Chondrocyte (in vitro differentiated cells): ENCODE results near the gene PNP. TPM values are rescaled to one million over a fixed set of nuclear protein-coding genes. Genes with fewer than 3 reads are reported as not detected.

ENCODE experiments used
- DNase-seq: peaks from one replicate; pipeline ENCODE4 v3.0.0; 2021; ENCODE audit warnings: mixed read lengths, low spot score
- H3K27ac Mint-ChIP-seq: one replicate; pipeline ENCODE4 v1.8.0; 2021; ENCODE audit warnings: mild to moderate bottlenecking, moderate library complexity, mixed read lengths; ENCODE audit not compliant: unreplicated experiment
- H3K27me3 Mint-ChIP-seq: 2 replicates; pipeline ENCODE4 v1.8.0; 2021; ENCODE audit warnings: low read depth, mixed read lengths
- H3K36me3 Mint-ChIP-seq: 2 replicates; pipeline ENCODE4 v1.8.0; 2021; ENCODE audit warnings: low read depth, mixed read lengths
- H3K4me1 Mint-ChIP-seq: 2 replicates; pipeline ENCODE4 v1.8.0; 2021; ENCODE audit warnings: low read depth, mild to moderate bottlenecking, mixed read lengths
- H3K4me3 Mint-ChIP-seq: one replicate; pipeline ENCODE4 v1.8.0; 2021; ENCODE audit warnings: mild to moderate bottlenecking, moderate library complexity, mixed read lengths; ENCODE audit not compliant: unreplicated experiment
- H3K9me3 Mint-ChIP-seq: 2 replicates; pipeline ENCODE4 v1.8.0; 2021; ENCODE audit warnings: low read depth, mixed read lengths
- total RNA-seq: library from RNA; stranded (reverse); gene quantifications from 3 replicates; pipeline ENCODE4 v1.2.1, GENCODE V29; 2021
- TF ChIP-seq, protein P1 (sequence below): fragments of 200-600 bp; sonication (generic); IDR thresholded peaks from 2 replicates; pipeline ENCODE4 v1.5.0; 2021; ENCODE audit warnings: antibody characterized with exemption, mild to moderate bottlenecking, moderate library complexity

Gene PNP
- total RNA-seq, 1 donor from 2014 or later: 25.0 TPM

DNA sequence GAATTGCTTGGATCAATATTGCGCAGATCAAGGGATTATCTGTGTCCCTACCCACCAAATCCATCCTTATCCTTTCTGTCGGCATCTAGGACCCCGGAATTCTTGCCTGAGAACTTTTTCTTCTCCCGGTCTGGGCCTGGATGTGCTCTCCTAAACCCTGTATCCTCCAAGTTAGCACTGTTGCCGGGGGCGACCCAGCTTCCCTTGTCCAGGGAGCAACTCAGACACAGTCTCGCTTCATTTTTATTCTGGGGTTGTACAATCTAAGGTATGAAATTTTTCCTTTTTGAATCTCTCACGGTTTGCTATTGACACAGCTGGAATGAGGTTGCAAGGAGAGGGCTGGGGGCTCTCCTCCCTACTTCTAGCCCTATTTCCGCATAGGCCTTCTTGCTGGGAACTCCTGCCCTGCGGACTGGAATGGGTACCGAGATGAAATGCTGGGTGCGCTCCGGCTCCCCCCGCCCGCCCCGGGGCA is 403 bp upstream of the PNP start:
- H3K27ac Mint-ChIP-seq: peak overlapping the region; percentile 98
- peak overlapping the region; percentile 99 for H3K4me3 Mint-ChIP-seq
- H3K9me3 Mint-ChIP-seq: no peaks in the 10 kb centered on the region
- H3K36me3 Mint-ChIP-seq: peaks cover 7% of the 10 kb centered on the region
- H3K27me3 Mint-ChIP-seq: peaks cover 3% of the 10 kb centered on the region
- TF ChIP-seq, protein P1, sequence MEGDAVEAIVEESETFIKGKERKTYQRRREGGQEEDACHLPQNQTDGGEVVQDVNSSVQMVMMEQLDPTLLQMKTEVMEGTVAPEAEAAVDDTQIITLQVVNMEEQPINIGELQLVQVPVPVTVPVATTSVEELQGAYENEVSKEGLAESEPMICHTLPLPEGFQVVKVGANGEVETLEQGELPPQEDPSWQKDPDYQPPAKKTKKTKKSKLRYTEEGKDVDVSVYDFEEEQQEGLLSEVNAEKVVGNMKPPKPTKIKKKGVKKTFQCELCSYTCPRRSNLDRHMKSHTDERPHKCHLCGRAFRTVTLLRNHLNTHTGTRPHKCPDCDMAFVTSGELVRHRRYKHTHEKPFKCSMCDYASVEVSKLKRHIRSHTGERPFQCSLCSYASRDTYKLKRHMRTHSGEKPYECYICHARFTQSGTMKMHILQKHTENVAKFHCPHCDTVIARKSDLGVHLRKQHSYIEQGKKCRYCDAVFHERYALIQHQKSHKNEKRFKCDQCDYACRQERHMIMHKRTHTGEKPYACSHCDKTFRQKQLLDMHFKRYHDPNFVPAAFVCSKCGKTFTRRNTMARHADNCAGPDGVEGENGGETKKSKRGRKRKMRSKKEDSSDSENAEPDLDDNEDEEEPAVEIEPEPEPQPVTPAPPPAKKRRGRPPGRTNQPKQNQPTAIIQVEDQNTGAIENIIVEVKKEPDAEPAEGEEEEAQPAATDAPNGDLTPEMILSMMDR: no peak
- peaks cover 26% of the 10 kb centered on the region for H3K4me1 Mint-ChIP-seq
- no peak for DNase-seq

DNA sequence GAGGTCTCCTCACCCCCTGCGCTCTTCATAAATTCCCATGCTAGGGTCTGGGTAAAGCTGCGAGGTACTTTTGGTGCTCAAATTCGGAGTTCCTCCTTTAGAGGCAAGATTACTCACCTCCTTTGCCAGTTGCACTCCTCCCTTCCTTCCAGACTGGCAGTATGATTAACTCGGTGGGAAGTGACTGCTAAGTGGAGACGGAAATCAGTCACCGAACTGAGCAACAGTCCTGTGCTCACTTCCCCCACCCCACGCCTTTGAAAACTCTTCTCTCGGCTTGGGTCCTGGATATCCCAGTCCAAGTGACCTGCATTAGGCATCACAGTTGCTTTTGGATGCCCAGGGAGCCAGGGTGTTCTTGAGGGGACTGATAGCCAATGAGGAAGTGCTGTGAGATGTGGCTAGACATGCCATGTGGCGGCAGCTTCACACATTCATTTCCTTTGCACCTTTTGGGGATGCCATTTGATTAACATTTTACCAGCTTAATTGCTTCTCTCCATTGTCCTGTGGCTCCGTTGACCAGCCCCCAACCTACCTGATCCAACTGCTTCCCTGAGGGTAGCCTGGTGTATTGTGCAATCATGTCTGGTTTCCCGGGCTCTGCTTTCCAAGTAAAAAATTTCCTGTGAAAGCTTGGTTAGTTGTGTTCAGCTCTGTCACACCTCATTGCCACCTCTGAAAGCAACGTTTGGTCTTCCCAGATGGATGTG is 840 bp downstream of the PNP start:
- TF ChIP-seq, protein P1: no peak
- Mint-ChIP-seq H3K36me3 (peaks cover 20% of the 10 kb centered on the region), H3K4me3 (peak overlapping the region; percentile 99), H3K4me1 (peaks cover 26% of the 10 kb centered on the region), H3K27me3 (peaks cover 3% of the 10 kb centered on the region), H3K9me3 (no peaks in the 10 kb centered on the region), H3K27ac (peak overlapping the region; percentile 98)
- no peak for DNase-seq

DNA sequence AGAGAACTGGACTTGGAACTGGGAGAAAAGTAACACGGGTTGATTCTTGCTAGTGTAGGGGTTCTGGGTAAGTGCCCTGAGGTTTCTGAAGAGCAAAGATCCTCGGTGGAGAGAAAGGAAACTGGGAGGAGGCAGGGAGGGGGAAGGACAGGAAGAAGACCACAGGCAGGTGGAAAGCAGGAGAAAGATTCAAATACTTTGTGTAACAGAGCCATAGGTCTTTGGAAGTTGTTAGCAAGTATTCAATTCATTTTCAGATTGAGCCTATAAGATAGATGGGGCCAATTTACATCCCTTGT is 1.3 kb downstream of the PNP start:
- Mint-ChIP-seq H3K36me3 (peaks cover 25% of the 10 kb centered on the region), H3K27ac (peak overlapping the region; percentile 98), H3K9me3 (no peaks in the 10 kb centered on the region), H3K27me3 (peaks cover 3% of the 10 kb centered on the region), H3K4me3 (peak overlapping the region; percentile 99), H3K4me1 (peaks cover 26% of the 10 kb centered on the region)
- DNase-seq: no peak
- TF ChIP-seq, protein P1: no peak

DNA sequence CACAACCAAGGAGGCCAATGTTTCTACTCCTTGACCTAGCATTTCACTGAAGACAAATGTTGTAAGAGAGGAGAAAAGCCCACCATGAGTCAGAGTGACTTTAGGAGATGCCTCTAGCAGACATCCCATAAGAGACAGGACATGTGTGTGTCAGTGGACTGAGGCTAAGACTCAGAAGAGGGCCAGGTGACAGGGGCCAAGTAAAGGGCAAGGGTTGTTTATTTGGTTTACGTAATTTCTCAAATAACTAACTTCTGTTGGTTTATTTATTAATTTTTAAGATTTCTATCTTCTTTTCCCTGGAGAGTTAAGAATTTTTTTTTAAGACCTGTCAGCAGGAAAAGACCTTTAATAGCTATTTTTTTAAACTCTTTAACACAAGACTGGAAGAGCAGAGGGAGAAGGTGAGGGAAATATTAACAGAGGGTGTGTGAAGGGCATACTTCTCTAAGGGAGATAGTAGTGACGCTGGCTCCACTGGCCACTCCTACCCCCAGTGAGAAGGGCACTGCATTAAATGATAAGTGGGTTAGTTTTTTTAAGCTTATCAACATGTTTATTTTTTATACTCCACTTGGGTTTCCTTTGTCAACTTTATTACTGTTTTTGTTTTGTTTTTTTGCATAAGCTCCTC is 3.4 kb downstream of the PNP start:
- Mint-ChIP-seq H3K4me3 (no peak overlapping the region), H3K27ac (no peak overlapping the region), H3K27me3 (no peaks in the 10 kb centered on the region), H3K36me3 (peaks cover 41% of the 10 kb centered on the region), H3K9me3 (no peaks in the 10 kb centered on the region), H3K4me1 (peaks cover 26% of the 10 kb centered on the region)
- TF ChIP-seq, protein P1: no peak
- DNase-seq: no peak

DNA sequence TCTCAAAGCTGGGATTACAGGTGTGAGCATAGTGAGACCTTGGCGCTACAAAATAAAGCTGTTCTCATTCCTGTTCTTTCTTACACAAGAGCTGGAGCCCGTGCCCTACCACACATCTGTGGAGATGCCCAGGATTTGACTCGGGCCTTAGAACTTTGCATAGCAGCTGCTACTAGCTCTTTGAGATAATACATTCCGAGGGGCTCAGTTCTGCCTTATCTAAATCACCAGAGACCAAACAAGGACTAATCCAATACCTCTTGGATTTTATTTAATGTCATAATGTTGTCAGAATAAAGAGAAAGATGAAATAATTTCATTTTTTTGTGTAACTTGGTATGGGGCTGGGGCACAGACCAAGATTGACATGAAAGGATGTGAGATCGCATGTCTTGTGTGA is 7.6 kb downstream of the PNP start:
- H3K36me3 Mint-ChIP-seq: peaks cover 41% of the 10 kb centered on the region
- no peaks in the 10 kb centered on the region for H3K9me3 Mint-ChIP-seq
- TF ChIP-seq, protein P1: no peak
- no peak for DNase-seq
- no peak overlapping the region for H3K27ac Mint-ChIP-seq
- no peak overlapping the region for H3K4me3 Mint-ChIP-seq
- H3K4me1 Mint-ChIP-seq: peaks cover 1% of the 10 kb centered on the region
- H3K27me3 Mint-ChIP-seq: no peaks in the 10 kb centered on the region
